ENCODE measurements around the gene STAC3. TPM values are rescaled to one million over a fixed set of nuclear protein-coding genes. Genes with fewer than 3 reads are reported as not detected.

Gene STAC3
- total RNA-seq, 1 experiment from 2014 or later: 2.8 TPM

- no peak overlapping the region for H4K91ac ChIP-seq (ENCODE audit: insufficient read length, low read depth, low read length)
- TF ChIP-seq CTCF (conservative IDR thresholded peaks at IDR 0.05): no peak
- no peak overlapping the region for H3K23ac ChIP-seq (ENCODE audit: insufficient read length, low read depth, low read length)
- H3K4ac ChIP-seq (ENCODE audit: low read depth, low read length): no peak overlapping the region
- no peak overlapping the region for H2BK12ac ChIP-seq (ENCODE audit: insufficient read length, low read depth, low read length)
- H2BK15ac ChIP-seq (ENCODE audit: low read depth, low read length): no peak overlapping the region
- no peak overlapping the region for H3K18ac ChIP-seq (ENCODE audit: insufficient read length, low read depth, low read length)
- H3K9ac ChIP-seq (ENCODE audit: extremely low read depth, insufficient read length, low read length): no peak overlapping the region
- H3T11ph ChIP-seq (ENCODE audit: low read length): no peak overlapping the region
- H3K14ac ChIP-seq (ENCODE audit: insufficient read depth, low read length): no peak overlapping the region; the same call in 1 of the 2 replicates
- H3K79me1 ChIP-seq (ENCODE audit: insufficient read depth, low read depth, low read length, poor library complexity, severe bottlenecking): no peaks in the 10 kb centered on the region
- H3K4me3 Mint-ChIP-seq: peak overlapping the region; percentile 10 to 87; a peak in 3 of 5 replicates
- no peak overlapping the region for H4K8ac ChIP-seq (replicated peaks; ENCODE audit: insufficient read length, low read depth, low read length)
- H3K27ac Mint-ChIP-seq: no peak overlapping the region
- H3K27me3 ChIP-seq (ENCODE audit: insufficient read depth, low read length): peaks cover 43% of the 10 kb centered on the region
- peaks cover 30% of the 10 kb centered on the region for H3K23me2 ChIP-seq (ENCODE audit: insufficient read length, low read depth, low read length, poor library complexity, severe bottlenecking)
- H3K4me1 Mint-ChIP-seq: peaks cover 59 to 71% of the 10 kb centered on the region in 2 experiments
- no peaks in the 10 kb centered on the region for H4K20me1 ChIP-seq (ENCODE audit: control insufficient read depth, insufficient read depth, insufficient read length)
- no peak overlapping the region for H2AK5ac ChIP-seq (ENCODE audit: insufficient read length, low read length)
- H3K4me2 ChIP-seq (ENCODE audit: insufficient read depth, insufficient read length, low read length): peak overlapping the region; percentile 77
- no peak overlapping the region for H4K5ac ChIP-seq (ENCODE audit: insufficient read length, low read depth, low read length)
- no peak overlapping the region for H2AFZ ChIP-seq (ENCODE audit: low read length)
- no peak overlapping the region for H3K27ac ChIP-seq (ENCODE audit: insufficient read length, low read depth, low read length)
- no peak overlapping the region for H2BK120ac ChIP-seq (ENCODE audit: low read depth, low read length, poor library complexity, severe bottlenecking)
- H3K4me1 ChIP-seq (ENCODE audit: insufficient read depth, low read length): no peaks in the 10 kb centered on the region; the same call in 1 of the 2 replicates
- H3K27me3 Mint-ChIP-seq (ENCODE audit: low read depth): peaks cover 74% of the 10 kb centered on the region
- DNase-seq: no peak
- peaks cover 5% of the 10 kb centered on the region; the same call in 1 of the 2 replicates for H3K79me2 ChIP-seq (ENCODE audit: insufficient read depth, low read length)
- H3K56ac ChIP-seq (ENCODE audit: insufficient read length, low read depth, low read length): no peak overlapping the region
- H2BK20ac ChIP-seq (ENCODE audit: low read depth, low read length, poor library complexity, severe bottlenecking): no peak overlapping the region
- WGBS (ENCODE audit: extremely low coverage, insufficient read length, low lambda C conversion rate): no CpG with 5 or more reads among the region's 18 CpGs
- no peaks in the 10 kb centered on the region for H3K9me3 ChIP-seq (ENCODE audit: control insufficient read depth, low read depth, low read length)
- peaks cover 6 to 11% (median 7%) of the 10 kb centered on the region in 3 experiments for H3K36me3 Mint-ChIP-seq (ENCODE audit: insufficient read depth in 1 of 3, low read depth in 3 of 3)
- H3K9me3 Mint-ChIP-seq: no peaks in the 10 kb centered on the region; a peak in 2 of 5 replicates
- no peak overlapping the region for H2BK5ac ChIP-seq (ENCODE audit: insufficient read length, low read length)
Measured at GRCh38 chr12:57225680-57226210, 25.2 kb downstream of the STAC3 start.

Measured in H9 (cell line).